GM06990 (cell line): ENCODE measurements around the gene JADE1.

Experiments
- DNase-seq: peaks from one replicate; pipeline ENCODE4 v3.0.0-alpha.2; 2011; ENCODE audit not compliant: insufficient read length; ENCODE audit errors: extremely low read depth
- H3K27me3 ChIP-seq: replicated peaks from 2 replicates; pipeline ENCODE4 v1.6.0; 2011; ENCODE audit warnings: low read length; ENCODE audit not compliant: control insufficient read depth, insufficient read depth
- H3K36me3 ChIP-seq: 2 replicates; pipeline ENCODE4 v1.5.1; 2011; ENCODE audit warnings: low read length; ENCODE audit not compliant: control insufficient read depth, insufficient read depth
- H3K4me3 ChIP-seq: replicated peaks from 2 replicates; pipeline ENCODE4 v1.5.1; 2011; ENCODE audit warnings: low read depth, mild to moderate bottlenecking, control low read depth, low read length
- TF ChIP-seq, protein P1 (sequence below): IDR thresholded peaks from 2 replicates; pipeline ENCODE4 v1.5.1; 2011; ENCODE audit warnings: low read length, control low read depth, mild to moderate bottlenecking, inconsistent platforms; ENCODE audit not compliant: insufficient read depth, poor library complexity, severe bottlenecking

Gene JADE1

GRCh38 chr4:128871948-128872347 lies 62.4 kb downstream of the JADE1 start:
- no peaks in the 10 kb centered on the region for H3K27me3 ChIP-seq
- TF ChIP-seq, protein P1, sequence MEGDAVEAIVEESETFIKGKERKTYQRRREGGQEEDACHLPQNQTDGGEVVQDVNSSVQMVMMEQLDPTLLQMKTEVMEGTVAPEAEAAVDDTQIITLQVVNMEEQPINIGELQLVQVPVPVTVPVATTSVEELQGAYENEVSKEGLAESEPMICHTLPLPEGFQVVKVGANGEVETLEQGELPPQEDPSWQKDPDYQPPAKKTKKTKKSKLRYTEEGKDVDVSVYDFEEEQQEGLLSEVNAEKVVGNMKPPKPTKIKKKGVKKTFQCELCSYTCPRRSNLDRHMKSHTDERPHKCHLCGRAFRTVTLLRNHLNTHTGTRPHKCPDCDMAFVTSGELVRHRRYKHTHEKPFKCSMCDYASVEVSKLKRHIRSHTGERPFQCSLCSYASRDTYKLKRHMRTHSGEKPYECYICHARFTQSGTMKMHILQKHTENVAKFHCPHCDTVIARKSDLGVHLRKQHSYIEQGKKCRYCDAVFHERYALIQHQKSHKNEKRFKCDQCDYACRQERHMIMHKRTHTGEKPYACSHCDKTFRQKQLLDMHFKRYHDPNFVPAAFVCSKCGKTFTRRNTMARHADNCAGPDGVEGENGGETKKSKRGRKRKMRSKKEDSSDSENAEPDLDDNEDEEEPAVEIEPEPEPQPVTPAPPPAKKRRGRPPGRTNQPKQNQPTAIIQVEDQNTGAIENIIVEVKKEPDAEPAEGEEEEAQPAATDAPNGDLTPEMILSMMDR, result no peak
- H3K36me3 ChIP-seq, result peaks cover 13% of the 10 kb centered on the region
- no peak overlapping the region for H3K4me3 ChIP-seq
- DNase-seq, result no peak

DNA sequence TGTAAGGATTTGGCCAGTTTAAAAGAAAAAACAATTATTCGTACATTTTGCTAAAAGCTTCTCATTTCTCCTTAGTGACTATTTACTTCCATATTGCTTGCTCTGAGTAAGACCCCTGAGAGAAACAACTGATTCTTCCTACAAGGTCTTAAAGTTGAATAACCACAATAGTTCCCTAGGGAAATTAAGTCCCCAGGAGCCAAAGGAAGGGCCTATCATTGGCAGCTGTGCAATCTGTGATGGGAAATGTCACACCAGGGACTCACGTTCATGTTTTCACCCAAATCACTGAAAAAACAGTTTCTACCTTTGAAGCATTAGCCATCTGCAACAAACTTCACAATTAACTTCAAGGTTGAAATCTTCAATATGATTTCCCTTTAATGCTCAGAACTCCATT lies 66.7 kb downstream of the JADE1 start:
- Histone ChIP-seq H3K4me3 (no peak overlapping the region), H3K36me3 (peaks cover 6% of the 10 kb centered on the region), H3K27me3 (no peaks in the 10 kb centered on the region)
- TF ChIP-seq, protein P1, result no peak
- DNase-seq, result no peak

- no peak for DNase-seq
- no peaks in the 10 kb centered on the region; the same call in 1 of the 2 replicates for H3K36me3 ChIP-seq
Observed at GRCh38 chr4:128877934-128878333, 68.4 kb downstream of the JADE1 start.

GRCh38 chr4:128879283-128879682 lies 69.8 kb downstream of the JADE1 start:
- Histone ChIP-seq H3K36me3 (peaks cover 1% of the 10 kb centered on the region; the same call in 1 of the 2 replicates), H3K27me3 (no peaks in the 10 kb centered on the region), H3K4me3 (no peak overlapping the region)
- TF ChIP-seq, protein P1, result no peak
- no peak for DNase-seq

More at GRCh38 chr4:128877934-128878333, 68.4 kb downstream of the JADE1 start:
- Histone ChIP-seq H3K4me3 (no peak overlapping the region), H3K27me3 (no peaks in the 10 kb centered on the region)
- TF ChIP-seq, protein P1, result no peak

GRCh38 chr4:128879971-128880370 lies 70.5 kb downstream of the JADE1 start:
- TF ChIP-seq, protein P1, result no peak
- H3K36me3 ChIP-seq, result peaks cover 1% of the 10 kb centered on the region; the same call in 1 of the 2 replicates
- no peaks in the 10 kb centered on the region for H3K27me3 ChIP-seq
- no peak overlapping the region for H3K4me3 ChIP-seq
- DNase-seq, result no peak

DNA sequence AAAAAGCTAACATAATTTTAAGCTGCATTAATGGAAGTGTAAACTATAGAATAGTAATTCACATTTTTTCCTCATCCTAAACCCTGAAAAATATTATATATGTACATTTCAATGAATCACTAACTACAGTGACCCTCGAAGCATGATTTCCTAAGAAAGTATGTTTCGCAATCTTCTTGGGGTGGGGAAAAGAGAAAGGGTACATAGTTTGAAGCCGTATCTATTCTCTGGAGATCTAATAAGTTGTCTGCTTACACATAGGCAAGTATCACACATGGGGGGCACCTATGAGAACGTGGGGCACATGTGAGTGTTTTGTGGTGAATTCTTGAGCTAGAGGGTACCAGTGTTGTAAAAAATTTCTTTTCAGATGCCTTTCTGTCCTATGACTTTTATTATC lies 71.2 kb downstream of the JADE1 start:
- Histone ChIP-seq H3K4me3 (no peak overlapping the region), H3K36me3 (peaks cover 1% of the 10 kb centered on the region; the same call in 1 of the 2 replicates), H3K27me3 (no peaks in the 10 kb centered on the region)
- TF ChIP-seq, protein P1, result no peak
- DNase-seq, result no peak
